ENCODE results near the gene GNPNAT1. TPM values are rescaled to one million over a fixed set of nuclear protein-coding genes. Genes with fewer than 3 reads are reported as not detected.

GNPNAT1 gene
- total RNA-seq, 4 donors from 2014 or later, result 4.8 to 18.6 (median 9.5) TPM

DNA sequence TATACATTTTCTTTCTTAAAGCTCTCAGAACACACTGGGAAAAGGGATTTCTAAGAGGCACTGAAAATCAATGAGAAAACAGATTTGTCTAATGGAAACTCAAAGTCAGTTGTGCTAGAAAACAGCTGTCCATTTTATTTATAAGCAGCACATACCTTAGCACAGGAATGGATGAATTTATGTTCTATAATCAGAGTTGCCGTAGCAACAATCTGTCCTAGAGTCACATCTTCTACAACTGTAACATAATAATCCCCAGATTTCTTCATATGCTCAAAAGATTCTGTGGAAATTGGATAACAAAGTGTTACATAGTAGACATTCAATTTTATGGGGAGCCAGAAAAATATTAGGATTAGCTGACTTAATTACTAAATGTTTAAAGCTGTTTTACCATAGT is 9.8 kb downstream of the GNPNAT1 start:
- H3K4me3 ChIP-seq, result no peak overlapping the region
- H3K4me1 ChIP-seq, result no peaks in the 10 kb centered on the region
- WGBS, 2 donors, result 95 to 96% methylated on average over 1 of the region's 1 CpG
- H3K27ac ChIP-seq, result no peak overlapping the region
- H3K36me3 ChIP-seq, result peaks cover 0 to 30% (median 0%) of the 10 kb centered on the region in 3 donors
- TF ChIP-seq EP300 (IDR thresholded peaks at IDR 0.05), result no peak
- TF ChIP-seq, protein P1, sequence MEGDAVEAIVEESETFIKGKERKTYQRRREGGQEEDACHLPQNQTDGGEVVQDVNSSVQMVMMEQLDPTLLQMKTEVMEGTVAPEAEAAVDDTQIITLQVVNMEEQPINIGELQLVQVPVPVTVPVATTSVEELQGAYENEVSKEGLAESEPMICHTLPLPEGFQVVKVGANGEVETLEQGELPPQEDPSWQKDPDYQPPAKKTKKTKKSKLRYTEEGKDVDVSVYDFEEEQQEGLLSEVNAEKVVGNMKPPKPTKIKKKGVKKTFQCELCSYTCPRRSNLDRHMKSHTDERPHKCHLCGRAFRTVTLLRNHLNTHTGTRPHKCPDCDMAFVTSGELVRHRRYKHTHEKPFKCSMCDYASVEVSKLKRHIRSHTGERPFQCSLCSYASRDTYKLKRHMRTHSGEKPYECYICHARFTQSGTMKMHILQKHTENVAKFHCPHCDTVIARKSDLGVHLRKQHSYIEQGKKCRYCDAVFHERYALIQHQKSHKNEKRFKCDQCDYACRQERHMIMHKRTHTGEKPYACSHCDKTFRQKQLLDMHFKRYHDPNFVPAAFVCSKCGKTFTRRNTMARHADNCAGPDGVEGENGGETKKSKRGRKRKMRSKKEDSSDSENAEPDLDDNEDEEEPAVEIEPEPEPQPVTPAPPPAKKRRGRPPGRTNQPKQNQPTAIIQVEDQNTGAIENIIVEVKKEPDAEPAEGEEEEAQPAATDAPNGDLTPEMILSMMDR (IDR thresholded peaks at IDR 0.05), result no peak
- TF ChIP-seq POLR2A (IDR thresholded peaks at IDR 0.05), result no peak
- H3K9me3 ChIP-seq, result no peaks in the 10 kb centered on the region
- no peak for DNase-seq (ENCODE audit: low spot score in 2 of 2)
- no peaks in the 10 kb centered on the region for H3K27me3 ChIP-seq

DNA sequence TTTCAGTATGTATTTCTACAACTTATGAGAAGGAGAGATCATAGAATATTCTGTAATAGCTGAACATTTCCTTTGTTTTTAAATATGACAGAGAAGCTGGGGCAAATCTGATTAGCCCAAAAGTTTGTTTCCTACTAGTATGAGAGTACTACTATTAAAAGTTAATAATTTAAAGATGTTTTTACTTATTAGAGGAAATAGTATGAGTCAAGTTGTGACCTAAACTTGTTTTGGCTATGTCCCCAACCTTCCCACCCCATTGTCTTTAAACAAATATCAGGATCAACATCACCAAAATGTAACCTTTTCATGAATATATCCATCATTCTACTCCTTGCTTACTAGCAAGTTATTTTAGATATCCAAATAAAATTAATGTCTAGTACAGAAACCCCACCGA is 10.5 kb downstream of the GNPNAT1 start:
- Histone ChIP-seq H3K27me3 (no peaks in the 10 kb centered on the region), H3K9me3 (no peaks in the 10 kb centered on the region), H3K4me3 (no peak overlapping the region), H3K4me1 (no peaks in the 10 kb centered on the region), H3K27ac (no peak overlapping the region), H3K36me3 (peaks cover 0 to 37% (median 0%) of the 10 kb centered on the region in 3 donors)
- WGBS, 2 donors, result 89 to 95% methylated on average over 1 of the region's 1 CpG
- TF ChIP-seq POLR2A (IDR thresholded peaks at IDR 0.05) (no peak), EP300 (IDR thresholded peaks at IDR 0.05) (no peak)
- TF ChIP-seq, protein P1 (IDR thresholded peaks at IDR 0.05), result no peak
- no peak for DNase-seq (ENCODE audit: low spot score in 2 of 2)

DNA sequence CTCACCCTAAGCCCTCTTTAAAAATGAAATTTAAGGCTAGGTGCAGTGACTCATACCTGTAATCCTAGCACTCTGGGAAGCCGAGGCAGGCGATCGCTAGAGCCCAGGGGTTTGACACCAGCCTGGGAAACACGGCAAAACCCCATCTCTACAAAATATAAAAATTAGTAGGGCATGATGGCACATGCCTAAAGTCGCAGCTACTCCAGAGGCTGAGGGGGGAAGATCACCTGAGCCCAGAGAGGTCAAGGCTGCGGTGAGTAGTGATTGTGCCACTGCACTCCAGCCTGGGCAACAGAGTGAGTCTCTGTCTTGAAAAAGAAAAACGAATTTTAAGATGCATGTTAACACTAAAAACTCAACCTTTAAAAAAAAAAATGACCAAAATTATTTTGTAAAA is 12.7 kb downstream of the GNPNAT1 start:
- 91 to 93% methylated on average over 7 of the region's 7 CpGs for WGBS, 2 donors
- H3K4me1 ChIP-seq, result no peaks in the 10 kb centered on the region
- no peak for DNase-seq (ENCODE audit: low spot score in 2 of 2)
- H3K4me3 ChIP-seq, result no peak overlapping the region
- H3K36me3 ChIP-seq, result peaks cover 0 to 52% (median 0%) of the 10 kb centered on the region in 3 donors
- H3K9me3 ChIP-seq, result no peaks in the 10 kb centered on the region
- TF ChIP-seq, protein P1 (IDR thresholded peaks at IDR 0.05), result no peak
- TF ChIP-seq EP300 (IDR thresholded peaks at IDR 0.05), result no peak
- no peak for TF ChIP-seq POLR2A (IDR thresholded peaks at IDR 0.05)
- H3K27ac ChIP-seq, result no peak overlapping the region
- H3K27me3 ChIP-seq, result no peaks in the 10 kb centered on the region

- Histone ChIP-seq H3K4me3 (no peak overlapping the region), H3K27me3 (no peaks in the 10 kb centered on the region), H3K27ac (no peak overlapping the region), H3K4me1 (no peaks in the 10 kb centered on the region), H3K9me3 (no peaks in the 10 kb centered on the region), H3K36me3 (peaks cover 0 to 52% (median 0%) of the 10 kb centered on the region in 3 donors)
- 77 to 79% methylated on average over 7 of the region's 7 CpGs for WGBS, 2 donors
- DNase-seq (ENCODE audit: low spot score in 2 of 2), result no peak
- TF ChIP-seq EP300 (IDR thresholded peaks at IDR 0.05), result no peak
- no peak for TF ChIP-seq POLR2A (IDR thresholded peaks at IDR 0.05)
- TF ChIP-seq, protein P1 (IDR thresholded peaks at IDR 0.05), result no peak
Observed at GRCh38 chr14:52776816-52777215, 14.6 kb downstream of the GNPNAT1 start.

DNA sequence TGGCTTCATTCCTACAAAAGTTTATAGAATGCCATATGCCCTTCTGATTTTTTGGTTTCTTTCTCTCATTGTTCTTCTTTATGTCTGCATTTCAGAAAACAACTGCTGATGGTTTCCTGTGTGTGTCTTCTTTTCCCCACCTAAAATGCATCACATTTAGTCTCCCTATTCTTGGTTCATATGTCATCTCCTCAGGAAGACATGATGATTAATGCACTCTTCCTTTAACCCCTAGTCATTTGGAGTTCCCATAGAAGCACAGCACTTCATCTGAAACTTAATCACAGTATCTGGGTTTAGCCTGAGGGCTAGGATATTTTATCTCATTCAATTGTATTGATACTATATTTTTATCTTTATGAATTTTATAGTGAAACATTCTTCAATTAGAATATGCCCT is 21.5 kb downstream of the GNPNAT1 start:
- Histone ChIP-seq H3K27me3 (no peaks in the 10 kb centered on the region), H3K9me3 (no peaks in the 10 kb centered on the region), H3K4me3 (no peak overlapping the region), H3K27ac (no peak overlapping the region), H3K4me1 (no peaks in the 10 kb centered on the region), H3K36me3 (peaks cover 0 to 51% (median 0%) of the 10 kb centered on the region in 3 donors)
- no peak for DNase-seq (ENCODE audit: low spot score in 2 of 2)
- TF ChIP-seq, protein P1 (IDR thresholded peaks at IDR 0.05), result no peak
- no peak for TF ChIP-seq POLR2A (IDR thresholded peaks at IDR 0.05)
- no peak for TF ChIP-seq EP300 (IDR thresholded peaks at IDR 0.05)
